ENCODE results near the gene SKA3.

- TF ChIP-seq CTCF (IDR thresholded peaks at IDR 0.05) (no peak), POLR2A (IDR thresholded peaks at IDR 0.05) (no peak), POLR2AphosphoS5 (IDR thresholded peaks at IDR 0.05) (no peak)
Observed at GRCh38 chr13:21149568-21149967, 26.8 kb downstream of the SKA3 start.

All from sigmoid colon (tissue), 4 donors.